Limb (tissue), 2 donors: ENCODE measurements around the gene NOP53.
A peak's percentile ranks its signal among the peaks of the same experiment; 100 is the strongest.
"Not testable (repeated sequence)": the region's sequence is repeated elsewhere in the genome, so short reads cannot be mapped to it uniquely, and the experiment has no call there.

Experiments used
- DNase-seq, 2 donors: peaks; one replicate each; pipeline ENCODE4 v3.0.0-alpha.2; 2016; ENCODE audit errors: extremely low spot score in 2 of 2

Gene NOP53

GRCh38 chr19:47745010-47745901, at the start of gene NOP53:
Gene NOP53, plus strand, starts transcription at chr19:47745546. Its CDS starts 14 bp downstream, at chr19:47745560.
- DNase-seq, result peak; percentile 96 to 98

DNA sequence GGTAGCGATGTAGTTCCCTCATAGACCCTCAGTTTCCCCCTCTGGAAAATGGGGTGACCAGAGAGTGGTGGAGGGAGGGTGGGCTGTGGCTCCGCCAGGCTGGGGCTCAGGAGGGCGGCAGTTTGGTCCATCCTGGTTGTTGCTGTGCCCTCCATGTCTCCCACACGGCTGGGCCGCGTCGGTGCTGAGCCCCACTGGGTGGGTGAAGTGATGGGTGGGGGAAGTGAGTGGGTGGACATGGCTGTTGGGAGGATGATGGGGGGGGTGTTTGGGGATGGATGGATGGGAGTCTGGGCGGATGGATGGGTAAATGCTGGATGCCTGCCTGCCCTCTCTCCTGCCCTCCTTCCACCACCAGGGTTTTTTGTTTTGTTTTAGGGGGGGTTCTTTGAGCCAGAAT, 48.7 kb upstream of the NOP53 start:
- DNase-seq, result no peak

- peak; percentile 78 to 83 for DNase-seq
Measured at GRCh38 chr19:47697863-47698609, 47.3 kb upstream of the NOP53 start.

DNA sequence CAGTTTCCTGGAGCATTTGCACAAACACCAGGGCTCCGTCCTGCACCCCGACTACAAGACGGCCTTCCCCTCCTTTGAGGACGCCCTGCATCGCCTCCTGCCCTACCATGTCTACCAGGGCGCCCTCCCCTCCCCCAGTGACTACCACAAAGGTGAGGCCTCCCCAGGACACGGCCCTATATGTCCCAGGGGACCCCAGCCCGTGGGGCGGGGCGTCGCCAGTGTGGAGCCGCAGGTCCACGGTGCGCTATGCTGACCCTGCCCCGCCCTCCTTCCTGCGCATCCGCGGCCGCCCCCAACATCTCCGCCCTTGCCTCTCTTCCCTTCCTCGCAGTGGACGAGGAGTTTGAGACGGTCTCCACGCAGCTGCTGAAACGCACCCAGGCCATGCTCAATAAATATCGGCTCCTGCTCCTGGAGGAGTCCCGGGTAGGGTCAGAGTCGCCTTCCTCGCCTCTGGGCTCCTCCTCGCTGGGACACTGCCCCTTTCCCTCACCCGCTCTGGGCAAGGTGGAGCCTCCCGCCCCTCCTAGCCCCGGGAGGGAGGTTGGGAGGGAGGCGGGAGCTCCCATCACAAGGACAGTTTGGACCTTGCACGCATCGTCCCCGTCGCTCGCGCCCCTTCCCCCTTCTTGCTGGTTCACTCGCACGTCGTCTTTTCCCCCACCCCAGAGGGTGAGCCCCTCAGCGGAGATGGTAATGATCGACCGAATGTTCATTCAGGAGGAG, 46.6 kb upstream of the NOP53 start:
- no peak for DNase-seq

DNA sequence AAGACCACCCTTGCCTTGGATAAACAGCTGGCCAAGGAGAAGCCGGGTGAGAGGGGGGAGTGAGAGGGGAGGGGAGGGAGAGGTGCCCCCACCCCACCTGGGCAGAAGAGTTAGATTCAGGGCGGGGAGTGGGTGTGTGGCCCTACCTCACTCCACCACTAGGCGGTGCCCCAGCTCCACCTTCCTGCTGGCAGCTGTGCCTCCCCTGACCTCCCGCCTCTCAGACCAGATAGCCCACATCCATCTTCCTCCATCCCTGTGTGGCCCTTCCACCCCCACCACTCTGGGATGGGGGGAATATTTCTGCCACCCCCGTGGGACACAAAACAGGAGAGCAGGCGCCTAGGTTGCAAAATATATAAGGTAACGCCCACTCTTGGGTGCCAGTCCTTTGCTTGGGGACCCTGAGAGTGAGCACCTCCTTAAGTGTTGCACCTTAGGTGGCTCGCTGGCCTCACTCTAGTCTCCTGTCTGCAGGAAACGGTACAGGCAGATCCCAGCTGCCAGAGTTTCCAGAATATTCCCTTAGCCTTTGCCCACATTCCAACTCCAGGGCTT, 45.9 kb upstream of the NOP53 start:
- peak in 1 of 2 donors; percentile 73 for DNase-seq

- no peak for DNase-seq
Measured at GRCh38 chr19:47700934-47701716, 44.2 kb upstream of the NOP53 start.

DNA sequence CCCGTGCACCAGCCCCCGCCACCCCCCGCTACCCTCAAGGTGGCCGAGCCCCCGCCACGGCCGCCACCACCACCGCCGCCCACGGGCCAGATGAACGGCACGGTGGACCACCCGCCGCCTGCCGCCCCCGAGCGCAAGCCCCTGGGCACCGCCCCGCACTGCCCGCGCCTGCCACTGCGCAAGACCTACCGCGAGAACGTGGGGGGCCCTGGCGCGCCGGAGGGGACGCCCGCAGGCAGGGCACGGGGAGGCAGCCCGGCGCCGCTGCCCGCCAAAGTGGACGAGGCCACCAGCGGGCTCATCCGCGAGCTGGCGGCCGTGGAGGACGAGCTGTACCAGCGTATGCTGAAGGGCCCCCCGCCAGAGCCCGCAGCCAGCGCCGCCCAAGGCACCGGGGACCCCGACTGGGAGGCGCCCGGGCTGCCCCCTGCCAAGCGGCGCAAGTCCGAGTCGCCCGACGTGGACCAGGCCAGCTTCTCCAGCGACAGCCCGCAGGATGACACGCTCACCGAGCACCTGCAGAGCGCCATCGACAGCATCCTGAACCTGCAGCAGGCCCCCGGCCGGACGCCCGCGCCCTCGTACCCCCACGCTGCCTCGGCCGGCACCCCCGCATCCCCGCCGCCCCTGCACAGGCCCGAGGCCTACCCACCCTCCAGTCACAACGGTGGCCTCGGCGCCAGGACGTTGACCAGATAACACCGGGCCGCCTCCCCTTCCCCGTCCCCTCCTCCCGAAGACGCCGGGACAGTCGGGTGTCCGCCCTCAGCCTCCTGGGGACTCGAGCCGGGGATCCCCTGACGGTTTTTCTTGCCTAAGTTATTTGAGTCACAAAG, 43.4 kb upstream of the NOP53 start:
- no peak for DNase-seq

DNA sequence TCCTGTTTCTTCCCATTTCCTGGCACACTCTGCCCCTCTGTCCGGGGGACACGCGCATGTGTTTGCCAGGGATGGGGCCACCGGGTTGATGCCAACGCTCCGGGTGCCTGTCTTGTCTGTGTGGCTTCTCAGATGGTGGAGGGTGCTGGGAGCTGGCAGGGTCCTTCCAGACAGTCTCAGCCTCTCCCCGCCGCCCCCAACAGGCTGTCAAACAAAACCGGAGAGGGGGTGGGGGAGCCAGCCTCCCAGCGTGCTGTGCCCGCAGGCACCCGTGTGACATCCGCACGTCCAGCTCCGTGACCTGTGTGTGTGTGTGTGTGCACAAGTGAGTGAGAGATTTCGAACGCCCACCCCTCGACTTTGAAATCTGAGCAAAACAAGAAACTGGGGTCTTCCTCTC, 42.7 kb upstream of the NOP53 start:
- no peak for DNase-seq

- DNase-seq, result no peak
Measured at GRCh38 chr19:47703301-47703700, 42.0 kb upstream of the NOP53 start.

DNA sequence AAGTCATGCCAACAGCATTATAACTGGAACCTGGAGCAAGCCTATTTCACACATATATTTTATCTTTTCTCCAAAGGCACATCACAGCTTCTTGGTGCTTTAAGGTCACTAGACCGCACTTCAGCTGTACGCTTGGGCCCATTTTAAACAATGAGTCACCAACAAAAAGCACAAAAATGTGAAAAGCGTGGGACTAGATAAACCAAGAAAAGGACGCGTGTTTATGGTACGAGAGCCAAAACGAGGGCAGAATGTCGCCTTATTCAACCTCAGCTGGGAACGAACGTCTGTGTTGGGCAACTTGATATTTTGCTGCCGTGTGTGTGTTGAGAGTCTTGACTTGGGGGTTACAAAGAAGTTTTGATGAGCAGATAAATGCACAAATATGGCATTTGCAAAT, 41.3 kb upstream of the NOP53 start:
- DNase-seq, result no peak

DNA sequence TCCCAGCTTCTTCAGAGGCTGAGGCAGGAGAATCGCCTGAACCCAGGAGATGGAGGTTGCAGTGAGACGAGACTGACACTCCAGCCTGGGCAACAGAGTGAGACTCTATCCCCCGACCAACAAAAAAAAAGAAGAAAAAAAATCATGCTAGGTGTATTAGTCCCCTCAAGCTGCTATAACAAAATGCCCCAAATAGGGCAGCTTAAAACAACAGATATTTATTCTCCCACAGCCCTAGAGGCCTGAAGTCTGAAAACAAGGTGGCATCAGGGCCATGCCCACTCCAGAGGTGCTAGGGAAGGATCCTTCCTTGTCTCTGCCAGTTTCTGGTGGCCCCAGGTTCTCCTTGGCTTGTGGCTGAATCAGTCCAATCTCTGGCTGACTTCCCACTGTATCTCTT, 40.7 kb upstream of the NOP53 start:
- no peak for DNase-seq

DNA sequence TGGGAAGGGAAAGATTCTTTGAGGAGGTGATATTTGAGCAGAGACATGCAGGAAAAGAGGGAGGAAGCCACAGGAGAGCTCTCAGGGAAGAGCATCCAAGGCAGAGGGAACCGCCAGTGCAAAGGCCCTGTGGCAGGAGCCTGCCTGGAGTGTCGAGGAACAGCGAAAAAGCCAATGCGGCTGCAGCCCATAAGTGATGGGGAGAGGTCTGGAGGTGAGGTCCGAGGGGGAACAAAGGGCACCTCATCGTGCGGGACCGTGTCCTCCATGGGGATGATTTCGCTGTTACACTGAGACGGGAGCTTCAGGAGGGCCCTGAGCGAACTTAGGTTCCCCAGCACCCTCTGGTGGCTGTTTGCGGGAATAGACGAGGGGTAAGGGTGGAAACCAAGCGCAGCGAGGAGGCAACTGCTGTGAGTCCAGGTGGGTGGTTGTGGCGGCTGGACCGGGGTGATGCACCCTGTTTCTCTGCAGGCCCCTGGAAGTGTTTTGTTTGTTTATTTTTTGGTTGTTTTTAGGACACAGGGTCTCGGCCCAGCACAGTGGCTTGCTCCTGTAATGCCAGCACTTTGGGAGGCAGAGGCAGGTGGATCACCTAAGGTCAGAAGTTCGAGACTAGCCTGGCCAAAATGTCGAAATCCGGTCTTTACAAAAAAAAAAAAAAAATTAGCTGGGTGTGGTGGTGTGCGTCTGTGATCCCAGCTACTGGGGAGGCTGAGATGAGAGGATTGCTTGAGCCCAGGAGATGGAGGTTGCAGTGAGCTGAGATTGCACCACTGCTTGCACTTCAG, 38.0 kb upstream of the NOP53 start:
- peak; percentile 37 to 70 for DNase-seq

GRCh38 chr19:47711652-47712242, 33.6 kb upstream of the NOP53 start:
- no peak for DNase-seq

DNA sequence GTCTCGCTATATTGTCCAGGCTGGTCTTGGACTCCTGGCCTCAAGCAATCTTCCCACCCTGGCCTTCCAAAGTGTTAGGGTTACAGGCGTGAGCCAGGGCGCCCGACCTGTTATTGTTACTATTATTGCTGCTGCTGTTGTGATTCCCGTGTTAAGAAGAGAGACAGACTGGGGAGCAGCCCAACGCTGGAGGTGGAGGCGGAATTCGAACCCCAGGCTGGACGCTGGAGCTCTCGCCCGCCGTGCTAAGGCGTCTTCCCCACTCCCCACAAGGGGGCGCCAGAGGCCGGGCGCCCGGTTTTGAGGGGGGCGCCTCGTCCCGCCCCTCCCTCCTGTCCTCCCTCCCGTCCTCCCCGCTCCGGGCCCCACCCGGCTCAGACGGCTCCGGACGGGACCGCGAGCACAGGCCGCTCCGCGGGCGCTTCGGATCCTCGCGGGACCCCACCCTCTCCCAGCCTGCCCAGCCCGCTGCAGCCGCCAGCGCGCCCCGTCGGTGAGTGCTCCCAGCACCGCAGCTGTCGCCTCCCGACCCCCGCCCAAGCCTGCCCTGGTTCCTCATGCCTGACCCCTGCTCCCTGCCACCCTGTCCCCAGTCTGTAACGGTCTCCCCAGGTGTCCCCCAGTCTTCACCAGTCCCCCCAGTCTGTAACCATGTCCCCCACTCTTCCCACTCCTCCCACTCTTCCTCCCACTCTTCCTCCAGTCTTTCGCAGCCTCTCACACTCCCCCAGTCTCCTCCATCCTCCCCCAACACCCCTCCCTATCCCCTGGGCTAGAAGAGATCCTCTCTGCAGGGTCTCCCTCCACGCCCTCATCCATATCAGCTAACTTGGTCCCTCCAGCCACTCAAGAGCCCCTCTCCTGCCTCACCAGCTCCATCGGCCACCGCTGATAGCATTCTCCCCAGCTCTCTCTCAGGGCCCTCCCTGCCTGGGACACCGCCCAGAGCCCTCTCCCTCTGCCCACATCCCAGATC, 32.0 kb upstream of the NOP53 start, which contains the start of gene EHD2:
Gene EHD2, plus strand, starts transcription at position 377 of the 976 bp plus-strand sequence. CDS start 3,191 bp downstream, outside the sequence.
- peak; percentile 85 to 87 for DNase-seq

GRCh38 chr19:47714339-47714738, 31.0 kb upstream of the NOP53 start:
- DNase-seq, result no peak

- not testable (repeated sequence) for DNase-seq
Measured at GRCh38 chr19:47714855-47715254, 30.5 kb upstream of the NOP53 start.

GRCh38 chr19:47716270-47716937, 28.9 kb upstream of the NOP53 start:
- DNase-seq, result no peak
